H1 (cell line): ENCODE measurements around the gene RHBDD2. TPM values are rescaled to one million over a fixed set of nuclear protein-coding genes. Genes with fewer than 3 reads are reported as not detected.
A peak's percentile ranks its signal among the peaks of the same experiment; 100 is the strongest.

Experiments
- CTCF ChIA-PET: fragments of 300-600 bp; sonication (Branson Sonifier 250); formaldehyde crosslinking; loops from one replicate; lab custom pipeline; 2021; ENCODE audit not compliant: partially characterized antibody; lab: Charles Lee
- POLR2A ChIA-PET: fragments of 300-600 bp; sonication (Branson Sonifier 250); formaldehyde crosslinking; loops from one replicate; lab custom pipeline; 2021; ENCODE audit warnings: inconsistent platforms; ENCODE audit not compliant: partially characterized antibody; lab: Charles Lee
- DNase-seq, 2 experiments: peaks; one replicate each; pipeline versions ENCODE4 v3.0.0 to v3.0.0-alpha.2; 2010 to 2022; ENCODE audit warnings: low spot score in 2 of 2, low read depth in 1 of 2, mixed read lengths in 1 of 2
- FAIRE-seq: peaks from 2 replicates; lab custom pipeline; 2011; peaks lifted over from hg19 to GRCh38; lab: Jason Lieb, UNC
- H2AFZ ChIP-seq: 2 replicates; pipeline ENCODE4 v1.8.1; 2012; ENCODE audit warnings: low read length, inconsistent platforms
- H2AK5ac ChIP-seq: 2 replicates; pipeline ENCODE4 v1.6.1; 2013; ENCODE audit warnings: low read depth, low read length
- H2BK120ac ChIP-seq: replicated peaks from 2 replicates; pipeline ENCODE3; 2013; ENCODE audit warnings: low read depth, low read length, inconsistent platforms
- H2BK12ac ChIP-seq: 2 replicates; pipeline ENCODE4 v1.6.1; 2013; ENCODE audit warnings: low read depth, low read length
- H2BK15ac ChIP-seq: 2 replicates; pipeline ENCODE4 v1.6.1; 2013; ENCODE audit warnings: low read length
- H2BK20ac ChIP-seq: 2 replicates; pipeline ENCODE4 v1.6.1; 2013; ENCODE audit warnings: low read length
- H2BK5ac ChIP-seq: 2 replicates; pipeline ENCODE4 v1.6.1; 2013; ENCODE audit warnings: low read depth, low read length
- H3K14ac ChIP-seq: 2 replicates; pipeline ENCODE4 v1.6.1; 2013; ENCODE audit warnings: inconsistent platforms; ENCODE audit not compliant: insufficient read length
- H3K18ac ChIP-seq: 2 replicates; pipeline ENCODE4 v1.6.1; 2013; ENCODE audit warnings: low read length; ENCODE audit errors: extremely low read depth
- H3K23ac ChIP-seq: 2 replicates; pipeline ENCODE4 v1.6.1; 2013; ENCODE audit warnings: inconsistent platforms; ENCODE audit not compliant: insufficient read length
- H3K23me2 ChIP-seq: 2 replicates; pipeline ENCODE4 v1.6.1; 2013; ENCODE audit warnings: low read depth, low read length
- H3K27ac ChIP-seq: 2 replicates; pipeline ENCODE4 v1.6.1; 2011; ENCODE audit warnings: low read depth, low read length, inconsistent platforms
- H3K27me3 ChIP-seq, 4 experiments: replicated peaks in 1 of 4; 1 replicate in 1 of 4; 2 replicates in 3 of 4; pipeline versions ENCODE4 v1.6.1 to v1.8.1; 2011 to 2013; ENCODE audit warnings: low read length in 3 of 4, mild to moderate bottlenecking in 3 of 4, inconsistent platforms in 2 of 4, mixed read lengths in 2 of 4, moderate library complexity in 1 of 4; ENCODE audit not compliant: control insufficient read depth in 3 of 4, insufficient read depth in 3 of 4; ENCODE audit errors: extremely low read depth in 1 of 4
- H3K36me3 ChIP-seq, 4 experiments: 2 replicates each; pipeline versions ENCODE4 v1.6.1 to v1.8.1; 2011 to 2013; ENCODE audit warnings: mild to moderate bottlenecking in 4 of 4, low read length in 3 of 4, moderate library complexity in 2 of 4, control low read depth in 1 of 4, inconsistent platforms in 1 of 4; ENCODE audit not compliant: insufficient read depth in 4 of 4, control insufficient read depth in 2 of 4
- H3K4ac ChIP-seq: replicated peaks from 2 replicates; pipeline ENCODE3; 2013; ENCODE audit warnings: low read length, low read depth, mixed read lengths, inconsistent platforms; ENCODE audit not compliant: insufficient read length
- H3K4me1 ChIP-seq, 4 experiments: replicated peaks in 1 of 4; 1 replicate in 1 of 4; 2 replicates in 3 of 4; pipeline versions ENCODE4 v1.6.1 to v1.8.1; 2011 to 2013; ENCODE audit warnings: low read length in 3 of 4, inconsistent platforms in 2 of 4, mixed read lengths in 1 of 4; ENCODE audit not compliant: insufficient read depth in 4 of 4, control insufficient read depth in 3 of 4
- H3K4me2 ChIP-seq, 2 experiments: 2 replicates each; pipeline versions ENCODE4 v1.6.1 to v1.8.1; 2011 to 2013; ENCODE audit warnings: low read depth in 2 of 2, low read length in 2 of 2, control low read depth in 1 of 2, inconsistent platforms in 1 of 2, mild to moderate bottlenecking in 1 of 2; ENCODE audit not compliant: insufficient read depth in 1 of 2
- H3K4me3 ChIP-seq, 4 experiments: fragments of 200-600, 300-600 bp in 1 of 4; sonication (generic), shearing (Covaris generic), sonication (Bioruptor Twin) in 1 of 4; 2 replicates each; pipeline versions ENCODE4 v1.5.1 to v1.8.1; 2011 to 2016; ENCODE audit warnings: low read length in 4 of 4, low read depth in 3 of 4, control low read depth in 2 of 4, inconsistent platforms in 2 of 4, mild to moderate bottlenecking in 2 of 4, mixed read lengths in 1 of 4, moderate library complexity in 1 of 4; ENCODE audit not compliant: insufficient read depth in 2 of 4; ENCODE audit errors: extremely low read depth in 1 of 4
- H3K56ac ChIP-seq: replicated peaks from 2 replicates; pipeline ENCODE3; 2013; ENCODE audit warnings: low read depth, mild to moderate bottlenecking, mixed read lengths, low read length, inconsistent platforms; ENCODE audit not compliant: insufficient read length
- H3K79me1 ChIP-seq: 2 replicates; pipeline ENCODE4 v1.6.1; 2013; ENCODE audit warnings: low read depth, low read length, control low read depth
- H3K79me2 ChIP-seq, 2 experiments: 2 replicates each; pipeline versions ENCODE4 v1.6.1 to v1.8.1; 2012 to 2013; ENCODE audit warnings: low read length in 2 of 2, mild to moderate bottlenecking in 2 of 2, inconsistent platforms in 1 of 2; ENCODE audit not compliant: insufficient read depth in 2 of 2, control insufficient read depth in 1 of 2
- H3K9ac ChIP-seq, 4 experiments: replicated peaks in 1 of 4; 1 replicate in 1 of 4; 2 replicates in 3 of 4; pipeline versions ENCODE4 v1.6.1 to v1.8.1; 2011 to 2013; ENCODE audit warnings: low read depth in 3 of 4, low read length in 3 of 4, control low read depth in 2 of 4, mild to moderate bottlenecking in 2 of 4, moderate library complexity in 2 of 4, inconsistent platforms in 1 of 4; ENCODE audit errors: extremely low read depth in 1 of 4
- H3K9me3 ChIP-seq, 2 experiments: 2 replicates each; pipeline versions ENCODE4 v1.6.1 to v1.8.1; 2012 to 2013; ENCODE audit warnings: mild to moderate bottlenecking in 2 of 2, moderate library complexity in 2 of 2, control low read depth in 1 of 2, inconsistent platforms in 1 of 2, low read depth in 1 of 2, low read length in 1 of 2, mixed read lengths in 1 of 2; ENCODE audit not compliant: insufficient read depth in 2 of 2
- H4K20me1 ChIP-seq, 2 experiments: replicated peaks in 1 of 2; 2 replicates each; pipeline versions ENCODE3 to v1.8.1; 2011 to 2013; ENCODE audit warnings: inconsistent platforms in 2 of 2, low read length in 2 of 2, mild to moderate bottlenecking in 1 of 2; ENCODE audit not compliant: insufficient read depth in 2 of 2, control insufficient read depth in 1 of 2
- H4K5ac ChIP-seq: 2 replicates; pipeline ENCODE4 v1.6.1; 2013; ENCODE audit warnings: low read length, low read depth, mixed read lengths, inconsistent platforms; ENCODE audit not compliant: insufficient read length
- H4K8ac ChIP-seq: 2 replicates; pipeline ENCODE4 v1.8.0; 2013; ENCODE audit warnings: mild to moderate bottlenecking, moderate library complexity, low read length, inconsistent platforms; ENCODE audit not compliant: insufficient read depth; ENCODE audit errors: extremely low read depth
- H4K91ac ChIP-seq: replicated peaks from 2 replicates; pipeline ENCODE3; 2013; ENCODE audit warnings: low read length, mixed read lengths, inconsistent platforms; ENCODE audit not compliant: insufficient read length
- BCL11A ChIP-seq, 2 experiments: IDR thresholded peaks; one replicate each; pipeline ENCODE4 v1.6.1; 2011; ENCODE audit warnings: low read depth in 2 of 2, low read length in 2 of 2, mild to moderate bottlenecking in 2 of 2
- EP300 ChIP-seq, 2 experiments: IDR thresholded peaks; 1 replicate in 1 of 2; 2 replicates in 1 of 2; pipeline ENCODE4 v1.6.1; 2011 to 2012; ENCODE audit warnings: low read depth in 2 of 2, low read length in 2 of 2, mild to moderate bottlenecking in 2 of 2, borderline replicate concordance in 1 of 2, inconsistent platforms in 1 of 2, moderate library complexity in 1 of 2
- JUN ChIP-seq: IDR thresholded peaks from 2 replicates; pipeline ENCODE4 v1.6.1; 2011; ENCODE audit warnings: low read depth, mild to moderate bottlenecking, improper control_type of control experiment, low read length
- RFX5 ChIP-seq: IDR thresholded peaks from 2 replicates; pipeline ENCODE4 v1.6.1; 2011; ENCODE audit warnings: low read depth, low read length, improper control_type of control experiment, borderline replicate concordance
- TEAD4 ChIP-seq: IDR thresholded peaks from 2 replicates; pipeline ENCODE4 v1.6.1; 2012; ENCODE audit warnings: low read depth, low read length, inconsistent platforms, mixed read lengths
- YY1 ChIP-seq: IDR thresholded peaks from 2 replicates; pipeline ENCODE4 v1.6.1; 2011; ENCODE audit warnings: low read depth, mild to moderate bottlenecking, low read length
- WGBS, 2 experiments: shearing (Covaris generic) in 1 of 2; methylation state at CpG; one replicate each; pipeline versions ENCODE4 v1.1.6 to v1.1.7; 2013 to 2015; ENCODE audit warnings: low lambda C conversion rate in 2 of 2, mixed read lengths in 2 of 2, inconsistent platforms in 1 of 2, low coverage in 1 of 2, missing lambda C conversion rate in 1 of 2; ENCODE audit not compliant: insufficient replicate concordance in 2 of 2, insufficient coverage in 1 of 2, insufficient read length in 1 of 2; ENCODE audit errors: extremely low coverage in 1 of 2, missing lambda C conversion rate in 1 of 2; 5-methylcytosine and 5-hydroxymethylcytosine counted together
- polyA plus RNA-seq, 7 experiments: library from polyadenylated mRNA; depleted of rRNA in 3 of 7; stranded (reverse) in 5 of 7; unstranded in 2 of 7; fragments of >200 nt in 5 of 7; fragments of 200-250 nt in 2 of 7; gene quantifications; 1 replicate in 5 of 7; 2 replicates in 1 of 7; 4 replicates in 1 of 7; pipeline versions ENCODE4 v1.2.1 to v1.2.3, GENCODE V29; 2011 to 2013; ENCODE audit warnings: missing spikeins in 2 of 7, mixed read lengths in 2 of 7
- total RNA-seq: library from RNA; stranded (reverse); fragmentation: NEBNext Ultra II Directional; extraction: Animal tissue kit (Norgen Biotek cat#: 25700); gene quantifications from 2 replicates; pipeline ENCODE4 v1.2.1, GENCODE V29; 2021

The RHBDD2 gene
- total and polyA plus RNA-seq, 2 of the 8 experiments (the other 6 are each of a cell fraction or from before 2014, with no cell fraction given), result 28.3 to 65.5 TPM

- DNase-seq, result no peak
- Histone ChIP-seq H3K79me1 (peaks cover 16% of the 10 kb centered on the region), H3K56ac (no peak overlapping the region), H3K36me3 (no peaks in the 10 kb centered on the region), H3K14ac (no peak overlapping the region), H3K18ac (0 out of 2 replicates have a peak overlapping the region, but pooled peaks have one; percentile 32), H3K9me3 (no peaks in the 10 kb centered on the region), H4K5ac (no peak overlapping the region), H2BK5ac (no peak overlapping the region; the same call in 1 of the 2 replicates), H3K23me2 (peaks cover 10% of the 10 kb centered on the region), H2BK15ac (no peak overlapping the region), H4K20me1 (peaks cover 6 to 22% of the 10 kb centered on the region in 2 experiments), H3K9ac (no peak overlapping the region), H2AFZ (no peak overlapping the region), H3K4me1 (peaks cover 2 to 12% (median 4%) of the 10 kb centered on the region in 4 experiments; a peak in 5 of 7 replicates), H4K91ac (no peak overlapping the region), H2BK20ac (no peak overlapping the region), H3K4ac (no peak overlapping the region), H3K79me2 (peaks cover 25 to 59% of the 10 kb centered on the region in 2 experiments), H4K8ac (no peak overlapping the region), H2AK5ac (no peak overlapping the region), H2BK120ac (no peak overlapping the region), H3K4me3 (peak overlapping the region in 1 of 4 experiments; percentile 89; a peak in 3 of 8 replicates), H3K27me3 (no peaks in the 10 kb centered on the region), H3K4me2 (peak overlapping the region; percentile 76 to 88), H3K27ac (no peak overlapping the region), H3K23ac (no peak overlapping the region), H2BK12ac (no peak overlapping the region)
- POLR2A ChIA-PET, result interaction anchor here (0.7 to 4.7 kb wide), 14 partner anchors 8 to 95 kb away, joined by 3 to 43 read pairs (median 8); no protein-coding TSS in a partner anchor
- 88% methylated on average over 11 of the region's 11 CpGs; no CpG with 5 or more reads in 1 of the 2 experiments for WGBS, 2 experiments
- CTCF ChIA-PET, result interaction anchor here (1.0 kb wide), 1 partner anchor 76 kb away, joined by 3 read pairs; no protein-coding TSS in a partner anchor
- no peak for FAIRE-seq
- TF ChIP-seq TEAD4 (no peak), YY1 (no peak), EP300 (IDR thresholded peaks at IDR 0.05; ENCODE audit: borderline replicate concordance in 1 of 2, low read depth in 2 of 2, low read length in 2 of 2) (no peak), BCL11A (IDR thresholded peaks at IDR 0.05; ENCODE audit: low read depth in 2 of 2, low read length in 2 of 2) (no peak), JUN (no peak), RFX5 (no peak)
Measured at GRCh38 chr7:75916685-75917634, 38.1 kb downstream of the RHBDD2 start.
